Vagina (tissue), 2 donors: ENCODE data around the gene HELZ.

ENCODE experiments used
- CTCF ChIP-seq, 3 experiments: fragments of 450-650 bp in 2 of 3; fragments of 200-600 bp in 1 of 3; sonication (generic) in 1 of 3; IDR thresholded peaks; one replicate each; pipeline ENCODE4 v1.5.1; 2017 to 2019; ENCODE audit warnings: antibody characterized with exemption in 3 of 3, mild to moderate bottlenecking in 2 of 3, moderate library complexity in 2 of 3
- POLR2A ChIP-seq, 2 donors: fragments of 450-650 bp; IDR thresholded peaks; one replicate each; pipeline ENCODE4 v1.6.1; 2017; ENCODE audit warnings: antibody characterized with exemption in 2 of 2, mild to moderate bottlenecking in 2 of 2, moderate library complexity in 2 of 2
- POLR2AphosphoS5 ChIP-seq, 2 donors: sonication (generic); formaldehyde crosslinking; IDR thresholded peaks; one replicate each; pipeline ENCODE4 v1.9.0; 2017; ENCODE audit warnings: antibody characterized with exemption in 2 of 2, mild to moderate bottlenecking in 2 of 2, low read depth in 1 of 2; ENCODE audit not compliant: insufficient read depth in 1 of 2

- TF ChIP-seq CTCF (IDR thresholded peaks at IDR 0.05) (no peak), POLR2AphosphoS5 (IDR thresholded peaks at IDR 0.05; ENCODE audit: insufficient read depth in 1 of 2, low read depth in 1 of 2) (no peak), POLR2A (IDR thresholded peaks at IDR 0.05) (no peak)
These were observed 187.0 kb downstream of the HELZ start for GRCh38 chr17:67058036-67058435.
